IPS-11a (cell line): Measurements from ENCODE around the gene DNER.
"Not testable (repeated sequence)": the region's sequence is repeated elsewhere in the genome, so short reads cannot be mapped to it uniquely, and the experiment has no call there.

ENCODE experiments used
- H3K4me3 ChIP-seq: one replicate; pipeline ENCODE4 v1.5.1; 2013; ENCODE audit warnings: low read depth, low read length, control low read depth

DNER gene

DNA sequence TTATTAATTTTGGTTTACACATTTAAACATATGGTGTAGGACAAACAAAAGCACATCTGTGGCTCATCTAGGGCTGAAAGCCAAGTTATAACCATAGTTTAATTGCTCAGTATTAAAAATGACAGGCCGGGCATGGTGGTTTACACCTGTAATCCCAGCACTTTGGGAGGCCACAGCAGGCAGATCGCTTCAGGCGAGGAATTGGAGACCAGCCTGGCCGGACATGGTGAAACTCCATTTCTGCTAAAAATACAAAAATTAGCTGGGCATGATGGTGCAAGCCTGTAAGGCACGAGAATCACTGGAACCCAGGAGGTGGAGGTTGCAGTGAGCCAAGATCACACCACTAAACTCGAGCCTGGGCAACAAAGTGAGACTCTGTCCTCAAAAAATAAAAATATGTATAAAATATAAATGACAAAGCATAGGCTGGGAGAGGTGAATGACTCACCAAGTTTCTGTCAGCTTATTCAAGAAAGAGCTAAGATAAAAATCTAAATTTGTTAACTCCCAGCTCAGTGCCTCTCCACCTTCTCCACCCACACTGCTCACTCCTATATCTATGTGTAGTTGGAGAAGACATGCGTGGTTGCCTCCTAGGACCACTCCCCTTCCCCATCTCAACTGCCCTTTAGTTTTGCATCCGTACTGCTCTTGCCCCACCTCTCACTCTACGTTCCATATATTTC is 364.1 kb downstream of the DNER start:
- H3K4me3 ChIP-seq, result no peak overlapping the region

DNA sequence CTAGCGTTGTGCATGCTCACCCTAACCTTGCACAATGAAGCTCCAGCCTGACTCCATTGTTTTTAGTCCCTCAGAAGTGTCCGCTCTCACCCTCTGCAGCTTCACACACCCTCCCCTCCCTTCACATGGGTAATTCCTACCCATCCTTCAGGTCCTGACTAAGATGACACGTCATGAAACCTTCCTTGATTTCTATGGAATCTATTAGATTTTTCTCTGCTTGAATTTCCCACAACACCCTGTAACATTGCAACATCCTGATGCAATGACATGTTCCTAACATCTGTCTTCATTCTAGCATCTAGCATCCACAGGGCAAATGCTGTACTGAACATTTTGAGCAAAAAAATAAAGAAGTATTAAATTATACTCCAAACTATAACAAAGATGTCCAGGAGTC is 366.2 kb downstream of the DNER start:
- H3K4me3 ChIP-seq, result no peak overlapping the region

DNA sequence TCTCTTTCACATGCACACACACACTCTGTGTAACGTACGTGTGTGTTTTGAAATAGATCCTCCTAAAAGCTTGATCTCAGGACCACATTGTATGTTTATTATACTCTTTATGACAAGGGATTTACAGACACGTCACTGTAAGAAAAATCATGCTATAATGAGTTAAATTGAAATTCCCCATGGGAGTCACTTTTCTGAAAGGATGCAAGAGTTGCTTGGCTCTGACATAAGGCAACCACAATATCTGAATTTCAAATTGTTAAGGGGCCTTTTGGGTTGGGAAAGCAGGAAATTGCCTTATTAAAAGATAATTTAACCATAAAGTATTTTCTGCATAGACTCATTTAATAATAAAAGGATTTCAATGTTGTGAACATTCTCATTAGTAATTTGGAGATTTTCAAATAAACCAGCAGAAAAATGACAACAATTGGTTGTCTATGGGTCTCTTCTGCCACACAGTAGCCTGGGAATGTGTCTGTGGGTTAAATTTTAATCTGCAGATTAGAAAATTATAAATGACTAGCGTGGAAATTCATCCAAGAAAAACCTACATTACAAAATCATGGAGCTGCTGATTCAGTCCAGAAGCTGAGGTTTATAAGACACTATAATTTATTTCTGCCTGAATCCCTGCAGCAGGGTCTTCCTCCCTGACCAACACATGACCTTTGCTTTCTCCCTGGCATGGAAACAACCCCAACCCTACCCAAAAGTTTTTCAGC is 367.4 kb downstream of the DNER start:
- no peak overlapping the region for H3K4me3 ChIP-seq

DNA sequence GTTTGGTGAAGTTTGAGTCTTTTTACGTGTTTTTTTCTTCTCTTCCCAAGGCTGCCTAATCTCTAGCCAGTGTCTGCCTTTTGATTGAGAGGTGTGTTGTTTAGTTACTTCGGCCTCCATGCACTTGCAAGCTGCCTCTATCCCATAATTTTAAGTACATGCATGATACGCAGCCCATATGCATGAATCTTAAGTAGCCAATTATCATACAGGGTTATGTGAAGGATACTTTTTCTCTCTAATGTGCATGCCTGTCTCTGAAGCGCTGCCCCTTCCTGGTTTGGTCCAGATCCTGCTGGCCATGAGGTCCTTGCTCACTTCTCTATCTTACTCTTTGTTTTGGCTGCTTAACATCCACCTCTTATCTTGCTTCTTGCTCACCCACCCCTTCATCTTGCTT is 369.4 kb downstream of the DNER start:
- H3K4me3 ChIP-seq, result no peak overlapping the region

DNA sequence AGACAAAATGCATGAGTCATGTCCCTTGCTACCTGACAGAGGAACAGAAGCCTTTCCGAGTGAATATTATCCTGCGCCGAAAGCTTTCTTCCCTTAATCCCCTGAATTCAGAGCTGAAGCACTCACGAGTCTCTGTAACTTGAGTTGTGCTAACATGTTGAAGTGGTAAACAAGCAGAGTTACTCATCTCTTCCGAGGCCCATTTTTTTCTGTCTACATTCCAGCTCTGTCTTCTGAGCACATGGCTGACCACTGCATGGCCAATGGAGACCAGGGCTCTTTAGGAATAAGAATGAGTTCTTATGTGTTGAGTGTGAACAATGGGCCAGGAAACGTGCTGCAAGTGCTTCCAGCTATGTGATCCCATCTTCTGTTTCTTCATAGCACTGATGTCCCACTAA is 370.2 kb downstream of the DNER start:
- no peak overlapping the region for H3K4me3 ChIP-seq

DNA sequence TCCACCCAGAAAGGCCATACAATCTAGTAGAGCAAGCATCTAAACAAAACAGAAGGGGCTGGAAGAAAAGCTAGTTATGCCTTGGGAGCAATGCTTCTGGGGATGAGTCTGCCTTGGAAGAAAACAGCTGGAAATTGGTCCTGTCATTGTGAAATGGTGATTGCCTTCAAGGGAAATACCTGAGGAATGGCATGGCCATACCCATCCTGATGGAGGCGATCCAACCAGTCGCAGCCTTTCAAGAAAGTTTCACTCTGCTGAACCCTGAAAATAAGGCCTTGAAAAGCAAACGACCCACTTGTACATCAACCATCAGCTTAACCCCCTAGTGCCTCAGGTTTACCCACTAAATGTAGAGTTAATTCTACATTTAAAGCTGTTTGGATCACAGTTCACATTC is 370.7 kb downstream of the DNER start:
- no peak overlapping the region for H3K4me3 ChIP-seq

DNA sequence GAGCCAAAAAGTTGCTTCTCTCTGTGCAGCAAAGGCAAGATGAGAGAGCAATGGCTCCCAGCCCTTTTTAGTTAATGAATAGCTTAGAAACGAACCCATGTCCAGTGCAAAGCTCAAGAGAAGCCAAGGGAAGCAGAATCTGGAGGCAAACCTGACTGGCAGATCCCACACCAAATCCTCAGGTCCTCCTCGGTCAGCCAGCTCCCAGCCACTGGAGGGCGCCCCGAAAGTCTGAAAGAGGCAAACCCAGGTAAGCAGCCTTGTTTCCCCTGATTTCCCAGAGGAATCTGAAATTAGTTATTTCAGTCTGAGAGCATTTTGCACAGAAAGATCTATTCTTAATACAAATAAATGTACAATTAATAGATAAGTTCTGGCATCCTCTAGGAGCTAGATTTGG is 372.0 kb downstream of the DNER start:
- no peak overlapping the region for H3K4me3 ChIP-seq

DNA sequence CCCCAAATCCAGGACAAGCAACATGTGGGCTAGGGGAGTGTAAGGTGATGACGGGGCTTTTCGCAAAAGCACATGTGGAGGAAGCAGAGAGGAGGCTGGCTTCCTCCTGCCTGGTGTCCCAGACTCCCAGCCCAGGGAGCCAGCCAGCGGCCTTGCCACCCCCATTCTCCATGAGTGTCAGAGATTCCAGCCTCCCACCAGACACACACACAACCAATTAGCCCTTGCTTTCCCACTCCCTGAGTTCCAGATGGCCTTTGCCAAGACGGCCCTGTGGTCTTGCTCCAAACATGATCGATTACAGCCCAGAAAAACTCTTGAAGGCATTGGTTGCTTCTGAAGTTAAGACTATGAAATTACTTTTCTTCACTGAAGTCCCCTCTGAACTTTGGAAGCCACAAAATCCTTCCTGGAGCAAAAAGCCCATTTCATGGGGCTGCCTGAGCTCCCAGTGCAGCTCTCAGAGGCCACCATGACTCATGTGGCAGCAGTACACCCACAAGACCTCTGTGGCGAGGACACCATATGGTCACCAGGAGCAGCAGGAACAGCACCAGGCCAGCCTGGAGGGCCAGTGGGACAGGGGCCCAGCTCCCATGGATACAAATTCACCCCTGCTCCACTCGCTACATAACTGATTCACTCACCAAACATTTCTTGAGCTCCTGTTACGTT is 374.1 kb downstream of the DNER start:
- no peak overlapping the region for H3K4me3 ChIP-seq

DNA sequence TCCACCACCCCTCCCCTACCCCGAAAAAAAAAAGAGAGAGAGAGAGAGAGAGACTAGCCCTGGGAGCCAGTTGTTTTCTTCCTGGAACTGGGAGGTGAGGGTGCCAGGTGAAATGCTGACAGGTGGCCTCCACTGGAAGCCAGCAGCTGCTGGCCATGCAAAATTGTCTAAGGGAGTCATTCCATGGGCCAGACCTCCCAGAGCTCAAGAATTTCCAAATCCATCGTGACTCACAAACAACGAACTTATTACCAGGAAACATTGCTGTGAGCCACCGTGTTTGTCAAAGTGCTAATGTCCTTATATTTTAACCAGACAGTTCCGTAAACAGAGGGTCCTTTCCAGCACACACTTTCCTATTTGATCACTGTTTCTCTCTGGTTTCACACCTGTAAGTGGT is 374.7 kb downstream of the DNER start:
- no peak overlapping the region for H3K4me3 ChIP-seq

DNA sequence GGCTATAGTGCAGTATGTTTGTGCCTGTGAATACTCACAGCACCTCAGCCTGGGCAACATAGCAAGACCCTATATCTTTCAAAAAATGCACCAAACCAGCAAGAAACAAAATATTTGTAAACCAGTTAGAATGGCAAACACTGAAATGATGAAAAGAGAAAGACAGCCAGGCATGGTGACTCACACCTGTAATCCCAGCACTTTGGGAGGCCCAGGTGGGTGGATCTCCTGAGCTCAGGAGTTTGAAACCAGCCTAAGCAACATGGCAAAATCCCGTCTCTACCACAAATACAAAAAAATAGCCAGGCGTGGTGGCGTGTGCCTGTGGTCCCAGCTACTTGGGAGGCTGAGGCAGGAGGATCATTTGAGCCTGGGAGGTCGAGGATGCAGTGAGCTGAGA is 375.2 kb downstream of the DNER start:
- H3K4me3 ChIP-seq, result not testable (repeated sequence)

DNA sequence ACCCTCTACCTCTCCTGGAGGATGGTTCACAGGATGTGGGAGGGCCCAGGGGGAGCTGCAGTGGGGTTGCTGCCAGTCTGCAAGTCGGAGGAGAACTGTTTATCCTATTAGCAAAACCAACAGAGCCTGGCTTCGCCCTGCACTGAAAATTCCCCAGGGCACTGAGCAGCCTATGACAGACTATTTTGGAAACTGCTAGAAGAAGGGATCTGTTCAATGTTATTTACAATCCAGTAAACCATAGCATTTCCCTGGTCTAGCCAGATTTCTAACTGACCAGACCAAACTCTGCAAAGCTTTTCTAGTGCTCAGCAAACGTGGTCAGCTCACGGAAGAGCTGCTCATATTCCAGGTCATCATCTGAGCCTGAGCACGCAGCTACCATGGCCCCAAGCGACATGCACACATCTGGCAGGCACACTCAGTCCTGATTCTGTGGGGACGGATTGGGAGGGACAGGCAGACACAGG is 378.4 kb downstream of the DNER start:
- no peak overlapping the region for H3K4me3 ChIP-seq

DNA sequence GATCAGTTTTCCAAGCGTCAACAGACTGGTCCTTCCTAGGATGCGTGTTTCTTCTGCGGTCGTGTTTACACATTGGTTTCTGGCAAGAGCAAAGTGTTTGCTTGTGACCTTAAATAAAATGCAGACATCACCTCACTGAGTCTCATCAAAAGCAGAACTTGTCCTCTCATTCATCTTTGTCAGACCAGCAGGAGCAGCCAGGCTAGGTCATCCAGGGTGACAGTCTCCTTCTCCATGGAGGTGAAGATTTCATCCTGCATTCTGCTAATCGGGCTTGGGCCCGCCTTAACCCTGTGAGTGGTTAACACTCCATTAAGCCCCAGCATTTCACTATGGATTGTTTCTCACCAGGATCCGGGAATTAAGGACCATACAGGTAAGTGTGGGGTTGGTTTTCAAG is 379.0 kb downstream of the DNER start:
- H3K4me3 ChIP-seq, result no peak overlapping the region

DNA sequence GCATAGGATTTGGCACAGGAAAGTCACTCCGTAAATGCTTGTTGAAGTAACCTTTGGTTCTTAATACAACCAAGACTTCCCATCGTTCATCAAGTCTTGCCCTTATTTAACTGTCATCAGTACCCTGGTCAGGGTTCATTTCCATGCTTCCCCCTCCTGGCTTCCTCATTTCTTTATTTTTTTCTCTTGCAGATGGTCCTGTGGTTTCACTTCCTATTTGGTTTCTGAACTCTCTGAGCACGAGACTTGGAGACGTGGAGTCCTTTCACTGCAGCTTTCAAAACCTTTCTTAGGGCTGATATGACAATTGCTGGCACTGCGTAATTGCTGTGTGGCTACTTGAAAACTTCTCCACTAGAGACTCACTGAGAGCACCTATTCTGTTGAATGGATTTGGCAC is 383.4 kb downstream of the DNER start:
- no peak overlapping the region for H3K4me3 ChIP-seq

DNA sequence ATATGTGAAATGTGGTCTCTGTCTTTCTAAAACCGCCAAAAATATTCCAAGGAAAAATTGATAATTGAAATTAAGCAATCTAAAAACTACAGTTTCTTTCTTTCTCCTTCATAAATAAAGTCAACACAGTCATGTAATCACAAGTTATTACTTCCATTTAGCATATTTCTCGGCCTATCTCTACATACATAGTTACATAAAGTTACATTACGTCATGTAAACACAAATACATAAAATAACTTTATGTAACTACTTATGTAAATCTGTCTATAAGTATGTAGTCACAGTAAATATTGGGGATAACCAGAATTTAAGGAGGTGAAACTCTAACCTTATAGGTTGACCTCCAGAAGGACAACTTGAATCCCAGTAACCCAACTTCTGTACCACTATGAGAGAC is 394.8 kb downstream of the DNER start:
- no peak overlapping the region for H3K4me3 ChIP-seq

DNA sequence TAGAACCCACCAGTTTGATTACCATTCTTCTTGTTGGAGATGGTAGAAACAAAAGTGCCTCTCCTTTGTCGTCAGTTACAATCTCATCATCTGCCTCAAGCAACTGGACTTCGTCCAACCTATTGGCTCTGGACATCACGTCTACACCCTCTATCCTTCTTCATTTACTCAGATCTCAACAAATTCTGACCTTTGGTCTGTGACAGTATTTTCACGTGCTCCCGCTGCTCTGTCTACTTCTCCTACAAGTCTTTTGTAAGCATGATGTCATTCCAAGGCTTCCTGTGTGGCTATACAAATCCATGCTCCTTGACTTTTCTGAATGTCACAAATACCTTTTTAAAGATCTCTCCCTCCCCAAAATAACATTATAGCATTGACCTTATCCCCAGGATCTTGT is 400.2 kb downstream of the DNER start:
- no peak overlapping the region for H3K4me3 ChIP-seq

DNA sequence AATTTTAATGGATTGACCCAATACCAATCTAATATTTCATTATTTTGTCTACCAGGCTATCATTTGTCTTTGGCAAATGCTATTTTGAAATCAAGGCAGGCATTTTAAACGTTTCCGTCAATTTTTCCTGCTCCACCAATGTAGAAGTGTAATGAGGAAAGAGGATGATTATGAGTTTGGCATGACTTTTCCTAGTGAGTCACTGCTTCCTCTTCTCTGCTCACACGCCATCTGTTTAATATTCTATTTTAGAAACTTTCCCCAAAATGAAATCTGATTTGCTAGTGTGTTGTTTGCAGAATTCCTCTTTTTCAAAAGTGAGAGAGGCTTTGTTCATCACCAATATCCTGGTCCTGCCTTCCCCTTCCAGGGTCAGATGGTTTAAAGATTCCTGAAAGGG is 400.8 kb downstream of the DNER start:
- H3K4me3 ChIP-seq, result no peak overlapping the region
